GM12891 (cell line): ENCODE data around the gene TEC.
"Not testable (repeated sequence)": the region's sequence is repeated elsewhere in the genome, so short reads cannot be mapped to it uniquely, and the experiment has no call there.

Source experiments
- DNase-seq: peaks from one replicate; pipeline ENCODE4 v3.0.0; 2011; ENCODE audit warnings: low spot score; ENCODE audit not compliant: insufficient read length
- FAIRE-seq: peaks from 2 replicates; lab custom pipeline; 2011; peaks lifted over from hg19 to GRCh38; lab: Jason Lieb, UNC
- PAX5 ChIP-seq: IDR thresholded peaks from 2 replicates; pipeline ENCODE4 v1.6.1; 2011; ENCODE audit warnings: low read length, moderate library complexity, mild to moderate bottlenecking; ENCODE audit not compliant: insufficient read depth, severe bottlenecking
- POLR2A ChIP-seq: IDR thresholded peaks from 2 replicates; pipeline ENCODE4 v1.6.1; 2011; ENCODE audit warnings: low read depth, low read length, control low read depth
- POLR2AphosphoS5 ChIP-seq: IDR thresholded peaks from 2 replicates; pipeline ENCODE4 v1.6.1; 2011; ENCODE audit warnings: low read depth, low read length, control low read depth
- POU2F2 ChIP-seq: IDR thresholded peaks from 2 replicates; pipeline ENCODE4 v1.6.1; 2011; ENCODE audit warnings: low read depth, mild to moderate bottlenecking, control low read depth, low read length, moderate library complexity
- SPI1 ChIP-seq: IDR thresholded peaks from 2 replicates; pipeline ENCODE4 v1.6.1; 2011; ENCODE audit warnings: low read depth, low read length, control low read depth
- TAF1 ChIP-seq: IDR thresholded peaks from 2 replicates; pipeline ENCODE4 v1.6.1; 2011; ENCODE audit warnings: low read depth, low read length, control low read depth

Gene TEC

GRCh38 chr4:48193096-48193836 is 76.4 kb downstream of the TEC start:
- no peak for TF ChIP-seq POU2F2
- TF ChIP-seq SPI1, result peak; percentile 35
- TF ChIP-seq POLR2AphosphoS5, result no peak
- FAIRE-seq (peak; percentile 78), DNase-seq (no peak)

GRCh38 chr4:48191758-48192157 is 77.9 kb downstream of the TEC start:
- TF ChIP-seq POLR2AphosphoS5 (no peak), POU2F2 (no peak), PAX5 (no peak), SPI1 (no peak), POLR2A (no peak)
- peak; percentile 85 for FAIRE-seq
- DNase-seq, result no peak

- DNase-seq (no peak), FAIRE-seq (peak; percentile 45)
- no peak for TF ChIP-seq TAF1
- no peak for TF ChIP-seq SPI1
- TF ChIP-seq POLR2A, result no peak
- no peak for TF ChIP-seq PAX5
- TF ChIP-seq POU2F2, result no peak
- TF ChIP-seq POLR2AphosphoS5, result no peak
Observed at GRCh38 chr4:48190839-48191238, 78.8 kb downstream of the TEC start.

DNA sequence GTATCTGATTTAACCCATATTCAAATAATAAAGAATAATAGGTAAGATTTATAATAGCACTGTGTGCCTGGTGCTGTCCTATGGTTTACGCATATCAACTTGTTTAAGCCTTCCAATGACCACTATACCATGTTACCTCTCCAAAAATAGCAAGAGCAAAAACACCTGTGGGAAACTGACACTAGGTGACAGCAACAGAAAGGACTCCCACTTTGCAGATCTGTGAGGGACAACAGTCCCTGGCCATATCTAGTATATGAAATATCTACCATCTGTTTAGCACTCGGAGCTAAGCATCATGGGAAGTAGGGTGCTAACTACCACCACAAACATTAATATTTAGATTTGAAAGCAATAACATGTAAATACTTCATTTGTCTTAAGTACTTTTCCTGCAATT is 79.9 kb downstream of the TEC start:
- peak; percentile 56 for FAIRE-seq
- TF ChIP-seq PAX5 (no peak), POU2F2 (no peak), SPI1 (no peak), POLR2A (no peak), POLR2AphosphoS5 (no peak), TAF1 (no peak)
- no peak for DNase-seq

DNA sequence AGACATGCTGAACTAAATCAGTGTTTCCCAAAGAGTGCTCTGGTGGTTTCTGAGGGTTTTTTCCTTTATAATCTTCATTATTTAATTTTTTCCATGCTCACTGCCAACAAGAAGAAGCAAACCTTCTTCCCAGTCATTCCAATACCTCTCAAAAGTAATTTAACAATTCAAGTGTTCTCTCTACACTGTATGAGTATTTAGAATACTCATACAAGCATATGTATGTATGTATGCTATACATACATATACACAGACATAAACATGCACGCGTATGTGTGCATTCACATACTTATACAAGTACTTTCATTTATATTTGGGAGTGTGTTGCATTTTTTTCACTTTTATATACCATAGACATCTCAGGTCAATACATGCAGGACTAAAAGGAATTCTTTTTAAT is 81.2 kb downstream of the TEC start:
- TF ChIP-seq POLR2A (no peak), SPI1 (no peak), PAX5 (no peak), TAF1 (no peak), POLR2AphosphoS5 (no peak), POU2F2 (no peak)
- FAIRE-seq (no peak), DNase-seq (no peak)

DNA sequence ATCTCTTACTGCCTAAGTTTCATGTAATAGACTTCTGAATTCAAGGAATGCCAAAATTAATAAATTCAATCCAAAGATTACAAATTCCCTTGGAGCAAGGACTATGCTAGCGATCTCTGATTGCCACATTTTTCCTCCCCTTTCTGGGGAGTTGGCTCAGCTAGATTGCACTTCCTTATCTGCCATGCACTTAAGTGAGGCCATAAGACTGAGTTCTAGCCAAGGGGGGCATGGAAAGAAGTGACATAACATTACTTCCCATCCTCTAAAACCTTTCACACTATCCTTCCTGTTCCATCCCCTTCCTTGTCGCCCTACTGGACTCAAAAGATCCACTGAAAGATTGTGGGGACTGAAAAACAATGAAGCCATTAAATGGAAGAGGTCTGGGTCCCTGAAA is 81.8 kb downstream of the TEC start:
- FAIRE-seq, result peak; percentile 40
- DNase-seq, result no peak
- TF ChIP-seq POU2F2 (no peak), SPI1 (0 out of 2 replicates have a peak, but pooled peaks have one; percentile 52)

GRCh38 chr4:48187066-48187465 is 82.6 kb downstream of the TEC start:
- not testable (repeated sequence) for FAIRE-seq, DNase-seq

- not testable (repeated sequence) for FAIRE-seq, DNase-seq
Observed at GRCh38 chr4:48186394-48186793, 83.2 kb downstream of the TEC start.

GRCh38 chr4:48184882-48185281 is 84.8 kb downstream of the TEC start:
- TF ChIP-seq SPI1 (no peak), TAF1 (no peak), POU2F2 (no peak), POLR2A (no peak), POLR2AphosphoS5 (no peak), PAX5 (no peak)
- DNase-seq, result no peak
- peak; percentile 73 for FAIRE-seq

GRCh38 chr4:48180234-48180633 is 89.4 kb downstream of the TEC start:
- no peak for FAIRE-seq
- TF ChIP-seq SPI1 (peak; percentile 34; the same call in 1 of the 2 replicates), POLR2AphosphoS5 (no peak), TAF1 (no peak)
- no peak for DNase-seq

DNA sequence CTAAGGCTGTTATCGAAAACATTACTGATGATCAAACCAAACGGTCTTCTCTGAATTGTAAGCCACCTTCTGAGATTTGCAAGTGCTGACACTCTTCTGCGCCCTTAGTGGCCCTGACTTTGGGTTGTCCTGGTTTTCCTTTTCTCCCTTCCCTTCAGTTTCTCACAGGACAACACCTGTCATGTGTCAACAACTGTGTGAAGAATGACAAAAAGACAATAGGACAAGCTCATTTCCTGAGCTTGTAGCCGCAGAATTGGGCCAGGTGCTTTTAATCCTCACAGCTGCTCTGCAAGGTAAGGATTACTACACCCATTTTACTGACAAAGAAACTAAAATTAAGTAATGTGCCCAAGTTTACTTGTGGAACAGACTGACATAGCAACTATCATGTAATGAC is 90.7 kb downstream of the TEC start:
- TF ChIP-seq SPI1 (no peak), TAF1 (no peak), POLR2A (no peak), POU2F2 (no peak), PAX5 (no peak), POLR2AphosphoS5 (no peak)
- no peak for FAIRE-seq
- no peak for DNase-seq
